ENCODE results near the gene NOC4L. TPM values are rescaled to one million over a fixed set of nuclear protein-coding genes. Genes with fewer than 3 reads are reported as not detected.
A peak's percentile ranks its signal among the peaks of the same experiment; 100 is the strongest.

The NOC4L gene
- total RNA-seq, 1 donor from 2014 or later = 49.6 TPM

- H3K36me3 Mint-ChIP-seq (ENCODE audit: low read depth) = no peaks in the 10 kb centered on the region
- H3K4me1 Mint-ChIP-seq = peaks cover 25% of the 10 kb centered on the region
- no peak overlapping the region for H3K4me3 Mint-ChIP-seq
Observed at GRCh38 chr12:132176920-132177551, 32.8 kb downstream of the NOC4L start.

GRCh38 chr12:132178316-132178715 is 34.1 kb downstream of the NOC4L start:
- peaks cover 2% of the 10 kb centered on the region for H3K27me3 Mint-ChIP-seq
- DNase-seq = no peak
- H3K27ac Mint-ChIP-seq = no peak overlapping the region
- intact Hi-C loops (cut with micrococcal nuclease) = no loop called here
- H3K4me3 Mint-ChIP-seq = peak overlapping the region; percentile 63
- H3K36me3 Mint-ChIP-seq (ENCODE audit: low read depth) = no peaks in the 10 kb centered on the region
- no peaks in the 10 kb centered on the region for H3K9me3 Mint-ChIP-seq
- peaks cover 17% of the 10 kb centered on the region for H3K4me1 Mint-ChIP-seq

More at GRCh38 chr12:132176920-132177551, 32.8 kb downstream of the NOC4L start:
- DNase-seq = no peak
- Mint-ChIP-seq H3K27me3 (peaks cover 2% of the 10 kb centered on the region), H3K9me3 (no peaks in the 10 kb centered on the region), H3K27ac (no peak overlapping the region)
- intact Hi-C loops (cut with micrococcal nuclease) = no loop called here

- Mint-ChIP-seq H3K27ac (peak overlapping the region; percentile 50), H3K9me3 (no peaks in the 10 kb centered on the region), H3K4me1 (peaks cover 16% of the 10 kb centered on the region), H3K4me3 (peak overlapping the region; percentile 63), H3K27me3 (peaks cover 4% of the 10 kb centered on the region), H3K36me3 (ENCODE audit: low read depth) (no peaks in the 10 kb centered on the region)
- intact Hi-C loops (cut with micrococcal nuclease) = no loop called here
- peak; percentile 80 for DNase-seq
Observed at GRCh38 chr12:132178801-132179401, 34.6 kb downstream of the NOC4L start.

GRCh38 chr12:132179431-132180362 is 35.4 kb downstream of the NOC4L start:
- no peak for DNase-seq
- Mint-ChIP-seq H3K4me1 (peaks cover 19% of the 10 kb centered on the region), H3K27me3 (peaks cover 8% of the 10 kb centered on the region), H3K36me3 (ENCODE audit: low read depth) (peaks cover 2% of the 10 kb centered on the region), H3K4me3 (no peak overlapping the region), H3K27ac (no peak overlapping the region), H3K9me3 (no peaks in the 10 kb centered on the region)
- intact Hi-C loops (cut with micrococcal nuclease) = no loop called here

- no peak overlapping the region for H3K4me3 Mint-ChIP-seq
- peaks cover 5% of the 10 kb centered on the region for H3K36me3 Mint-ChIP-seq (ENCODE audit: low read depth)
- no peak for DNase-seq
- H3K27ac Mint-ChIP-seq = no peak overlapping the region
- H3K27me3 Mint-ChIP-seq = peaks cover 10% of the 10 kb centered on the region
- no peaks in the 10 kb centered on the region for H3K9me3 Mint-ChIP-seq
- peaks cover 24% of the 10 kb centered on the region for H3K4me1 Mint-ChIP-seq
- intact Hi-C loops (cut with micrococcal nuclease) = no loop called here
Observed at GRCh38 chr12:132180648-132181546, 36.6 kb downstream of the NOC4L start.

GRCh38 chr12:132181570-132182200 is 37.4 kb downstream of the NOC4L start:
- H3K27ac Mint-ChIP-seq = no peak overlapping the region
- no peak overlapping the region for H3K4me3 Mint-ChIP-seq
- no peak for DNase-seq
- peaks cover 7% of the 10 kb centered on the region for H3K36me3 Mint-ChIP-seq (ENCODE audit: low read depth)
- no peaks in the 10 kb centered on the region for H3K9me3 Mint-ChIP-seq
- H3K4me1 Mint-ChIP-seq = peaks cover 30% of the 10 kb centered on the region
- peaks cover 10% of the 10 kb centered on the region for H3K27me3 Mint-ChIP-seq
- intact Hi-C loops (cut with micrococcal nuclease) = no loop called here

GRCh38 chr12:132182206-132182710 is 38.0 kb downstream of the NOC4L start:
- no peaks in the 10 kb centered on the region for H3K9me3 Mint-ChIP-seq
- H3K4me3 Mint-ChIP-seq = no peak overlapping the region
- peaks cover 10% of the 10 kb centered on the region for H3K27me3 Mint-ChIP-seq
- H3K4me1 Mint-ChIP-seq = peaks cover 32% of the 10 kb centered on the region
- DNase-seq = no peak
- intact Hi-C loops (cut with micrococcal nuclease) = no loop called here
- no peak overlapping the region for H3K27ac Mint-ChIP-seq
- peaks cover 7% of the 10 kb centered on the region for H3K36me3 Mint-ChIP-seq (ENCODE audit: low read depth)

- intact Hi-C loops (cut with micrococcal nuclease) = no loop called here
- Mint-ChIP-seq H3K27ac (no peak overlapping the region), H3K36me3 (ENCODE audit: low read depth) (peaks cover 7% of the 10 kb centered on the region), H3K4me1 (peaks cover 35% of the 10 kb centered on the region), H3K27me3 (peaks cover 10% of the 10 kb centered on the region), H3K4me3 (no peak overlapping the region), H3K9me3 (no peaks in the 10 kb centered on the region)
- no peak for DNase-seq
Observed at GRCh38 chr12:132182711-132183365, 38.6 kb downstream of the NOC4L start.

- H3K4me3 Mint-ChIP-seq = peak overlapping the region; percentile 87
- H3K27ac Mint-ChIP-seq = peak overlapping the region; percentile 96
- peaks cover 8% of the 10 kb centered on the region for H3K27me3 Mint-ChIP-seq
- DNase-seq = peak; percentile 82
- peaks cover 9% of the 10 kb centered on the region for H3K36me3 Mint-ChIP-seq (ENCODE audit: low read depth)
- no peaks in the 10 kb centered on the region for H3K9me3 Mint-ChIP-seq
- peaks cover 29% of the 10 kb centered on the region for H3K4me1 Mint-ChIP-seq
- intact Hi-C loops (cut with micrococcal nuclease) = loop anchor here (5.0 kb wide), 2 partner anchors 33 to 577 kb away; partner anchors contain the start of gene ANKLE2
Observed at GRCh38 chr12:132185705-132186104, 41.4 kb downstream of the NOC4L start.

- Mint-ChIP-seq H3K4me1 (peaks cover 29% of the 10 kb centered on the region), H3K36me3 (ENCODE audit: low read depth) (peaks cover 9% of the 10 kb centered on the region), H3K27me3 (peaks cover 8% of the 10 kb centered on the region), H3K4me3 (peak overlapping the region; percentile 87), H3K9me3 (no peaks in the 10 kb centered on the region), H3K27ac (peak overlapping the region; percentile 96)
- no peak for DNase-seq
- intact Hi-C loops (cut with micrococcal nuclease) = loop anchor here (5.0 kb wide), 2 partner anchors 34 to 576 kb away; partner anchors contain the start of gene ANKLE2
Observed at GRCh38 chr12:132186208-132186856, 42.1 kb downstream of the NOC4L start.

- DNase-seq = peak; percentile 71
- Mint-ChIP-seq H3K4me3 (peak overlapping the region; percentile 87), H3K4me1 (peaks cover 29% of the 10 kb centered on the region), H3K27me3 (peaks cover 8% of the 10 kb centered on the region), H3K36me3 (ENCODE audit: low read depth) (peaks cover 9% of the 10 kb centered on the region), H3K27ac (peak overlapping the region; percentile 96), H3K9me3 (no peaks in the 10 kb centered on the region)
- intact Hi-C loops (cut with micrococcal nuclease) = loop anchor here (5.0 kb wide), 2 partner anchors 35 to 575 kb away; partner anchors contain the start of gene ANKLE2
Observed at GRCh38 chr12:132186857-132187620, 42.8 kb downstream of the NOC4L start.

Measured in activated CD4-positive, alpha-beta T cell treated with anti-CD3 and anti-CD28 coated beads, Interleukin-2, amount 10 ng/mL, durations not matched to agents 24 days and 14 days (primary cell).